GM10266 (cell line): Measurements from ENCODE around the gene OR6F1.

Experiments
- DNase-seq: peaks from one replicate; pipeline ENCODE4 v3.0.0; 2012; ENCODE audit errors: extremely low spot score
- CTCF ChIP-seq: IDR thresholded peaks from 2 replicates; pipeline ENCODE4 v1.5.1; 2012; ENCODE audit warnings: mild to moderate bottlenecking, low read depth; ENCODE audit not compliant: control insufficient read depth, insufficient read depth; ENCODE audit errors: missing control alignments

OR6F1 gene

GRCh38 chr1:247680171-247680570 lies 36.3 kb downstream of the OR6F1 start:
- no peak for TF ChIP-seq CTCF
- no peak for DNase-seq

- no peak for TF ChIP-seq CTCF
- DNase-seq: no peak
Measured at GRCh38 chr1:247679639-247680038, 36.8 kb downstream of the OR6F1 start, which contains the start of gene OR13G1. TSS of gene OR13G1 (minus strand) at chr1:247679739. CDS start at chr1:247673041, 6,698 bp downstream.

GRCh38 chr1:247669225-247669624 lies 47.2 kb downstream of the OR6F1 start:
- no peak for TF ChIP-seq CTCF
- no peak for DNase-seq
